Esophagus squamous epithelium (tissue), 4 donors: Measurements from ENCODE around the gene HECW1.

Experiments used
- CTCF ChIP-seq, 6 experiments: fragments of 450-650 bp in 4 of 6; fragments of 200-600 bp in 2 of 6; sonication (generic) in 2 of 6; IDR thresholded peaks; one replicate each; pipeline ENCODE4 v1.5.1; 2016 to 2019; ENCODE audit warnings: antibody characterized with exemption in 6 of 6, mild to moderate bottlenecking in 4 of 6, moderate library complexity in 4 of 6
- POLR2A ChIP-seq, 4 donors: fragments of 450-650 bp; IDR thresholded peaks; one replicate each; pipeline ENCODE4 v1.6.1; 2017; ENCODE audit warnings: antibody characterized with exemption in 4 of 4, mild to moderate bottlenecking in 4 of 4, moderate library complexity in 3 of 4

DNA sequence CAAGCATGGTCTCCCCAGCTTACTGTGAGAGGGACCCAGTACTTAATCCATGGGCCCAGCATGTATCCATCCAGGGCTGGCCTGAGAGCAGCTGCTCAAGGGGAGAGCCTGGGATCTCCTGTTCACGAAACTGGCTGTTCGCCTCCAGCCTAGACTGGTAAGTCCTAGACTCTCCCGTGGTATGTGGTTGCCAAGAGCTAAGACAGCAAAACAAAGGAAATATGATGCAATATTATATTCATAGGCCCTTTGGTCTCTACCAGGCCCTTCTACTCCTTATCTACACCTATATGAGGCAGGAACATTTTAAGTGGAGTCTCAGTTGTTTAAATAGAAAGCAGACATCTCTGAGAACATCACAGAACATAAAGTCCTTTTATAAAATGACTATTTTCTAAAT is 441.6 kb downstream of the HECW1 start:
- TF ChIP-seq CTCF (IDR thresholded peaks at IDR 0.05) (no peak), POLR2A (IDR thresholded peaks at IDR 0.05) (no peak)
